Measurements from ENCODE around the gene VSIG10. TPM values are rescaled to one million over a fixed set of nuclear protein-coding genes. Genes with fewer than 3 reads are reported as not detected.
A peak's percentile ranks its signal among the peaks of the same experiment; 100 is the strongest.
"Not testable (repeated sequence)": the region's sequence is repeated elsewhere in the genome, so short reads cannot be mapped to it uniquely, and the experiment has no call there.

VSIG10 gene
- total RNA-seq, 2 experiments from 2014 or later = 9.2 to 14.4 TPM

- DNase-seq (no peak), ATAC-seq (no peak)
- Mint-ChIP-seq H3K27ac (no peak overlapping the region), H3K4me3 (no peak overlapping the region), H3K9me3 (ENCODE audit: low read depth) (no peaks in the 10 kb centered on the region), H3K4me1 (peaks cover 9% of the 10 kb centered on the region), H3K27me3 (peaks cover 23% of the 10 kb centered on the region), H3K36me3 (no peaks in the 10 kb centered on the region)
- CTCF ChIA-PET = interaction anchor here (1.0 kb wide), 1 partner anchor 275 kb away, joined by 3 read pairs; the partner anchor contains the start of gene SUDS3
Observed at GRCh38 chr12:118101051-118101450, 2.8 kb downstream of the VSIG10 start.

- Mint-ChIP-seq H3K4me3 (no peak overlapping the region), H3K27me3 (peaks cover 19% of the 10 kb centered on the region), H3K27ac (no peak overlapping the region), H3K4me1 (peaks cover 5% of the 10 kb centered on the region), H3K9me3 (ENCODE audit: low read depth) (no peaks in the 10 kb centered on the region), H3K36me3 (no peaks in the 10 kb centered on the region)
- CTCF ChIA-PET = no interaction called here
- ATAC-seq (no peak), DNase-seq (no peak)
Observed at GRCh38 chr12:118098911-118099671, 4.7 kb downstream of the VSIG10 start.

- Mint-ChIP-seq H3K36me3 (no peaks in the 10 kb centered on the region), H3K4me1 (peaks cover 5% of the 10 kb centered on the region), H3K9me3 (ENCODE audit: low read depth) (no peaks in the 10 kb centered on the region), H3K27ac (no peak overlapping the region), H3K4me3 (no peak overlapping the region), H3K27me3 (peaks cover 19% of the 10 kb centered on the region)
- DNase-seq = no peak
- no peak for ATAC-seq
- CTCF ChIA-PET = no interaction called here
Observed at GRCh38 chr12:118098401-118098800, 5.4 kb downstream of the VSIG10 start.

GRCh38 chr12:118094039-118094438 lies 9.8 kb downstream of the VSIG10 start:
- DNase-seq (no peak), ATAC-seq (no peak)
- Mint-ChIP-seq H3K4me3 (no peak overlapping the region), H3K27me3 (no peaks in the 10 kb centered on the region), H3K4me1 (no peaks in the 10 kb centered on the region), H3K27ac (no peak overlapping the region), H3K36me3 (no peaks in the 10 kb centered on the region), H3K9me3 (ENCODE audit: low read depth) (no peaks in the 10 kb centered on the region)
- CTCF ChIA-PET = no interaction called here

GRCh38 chr12:118089782-118090181 lies 14.0 kb downstream of the VSIG10 start:
- ATAC-seq = no peak
- no peaks in the 10 kb centered on the region for H3K27me3 Mint-ChIP-seq

GRCh38 chr12:118082161-118082560 lies 21.6 kb downstream of the VSIG10 start:
- Mint-ChIP-seq H3K4me3 (no peak overlapping the region), H3K4me1 (no peaks in the 10 kb centered on the region), H3K27ac (no peak overlapping the region), H3K36me3 (peaks cover 1% of the 10 kb centered on the region), H3K27me3 (no peaks in the 10 kb centered on the region), H3K9me3 (ENCODE audit: low read depth) (no peaks in the 10 kb centered on the region)
- ATAC-seq (no peak), DNase-seq (no peak)
- CTCF ChIA-PET = no interaction called here

More at GRCh38 chr12:118089782-118090181, 14.0 kb downstream of the VSIG10 start:
- DNase-seq = no peak
- CTCF ChIA-PET = no interaction called here
- no peak overlapping the region for H3K27ac Mint-ChIP-seq
- H3K4me1 Mint-ChIP-seq = no peaks in the 10 kb centered on the region
- H3K4me3 Mint-ChIP-seq = no peak overlapping the region
- H3K9me3 Mint-ChIP-seq (ENCODE audit: low read depth) = no peaks in the 10 kb centered on the region
- H3K36me3 Mint-ChIP-seq = no peaks in the 10 kb centered on the region

GRCh38 chr12:118081521-118081920 lies 22.3 kb downstream of the VSIG10 start:
- H3K4me1 Mint-ChIP-seq; ATAC-seq; H3K36me3 Mint-ChIP-seq; H3K27me3 Mint-ChIP-seq; DNase-seq; H3K9me3 Mint-ChIP-seq (ENCODE audit: low read depth); H3K4me3 Mint-ChIP-seq; H3K27ac Mint-ChIP-seq: not testable (repeated sequence)
- CTCF ChIA-PET = interaction anchor here (0.7 kb wide), 1 partner anchor 986 kb away, joined by 4 read pairs; no protein-coding TSS in a partner anchor

- H3K36me3 Mint-ChIP-seq = peaks cover 1% of the 10 kb centered on the region
- ATAC-seq (no peak), DNase-seq (no peak)
- no peaks in the 10 kb centered on the region for H3K9me3 Mint-ChIP-seq (ENCODE audit: low read depth)
- H3K27ac Mint-ChIP-seq = no peak overlapping the region
- no peaks in the 10 kb centered on the region for H3K27me3 Mint-ChIP-seq
- H3K4me1 Mint-ChIP-seq = peaks cover 1% of the 10 kb centered on the region
- H3K4me3 Mint-ChIP-seq = no peak overlapping the region
- CTCF ChIA-PET = interaction anchor here (0.6 kb wide), 1 partner anchor 9 kb away, joined by 3 read pairs; no protein-coding TSS in a partner anchor
Observed at GRCh38 chr12:118073768-118074167, 30.0 kb downstream of the VSIG10 start.

- Mint-ChIP-seq H3K27ac (no peak overlapping the region), H3K4me3 (no peak overlapping the region), H3K4me1 (peaks cover 22% of the 10 kb centered on the region), H3K36me3 (peaks cover 3% of the 10 kb centered on the region), H3K27me3 (peaks cover 12% of the 10 kb centered on the region), H3K9me3 (ENCODE audit: low read depth) (no peaks in the 10 kb centered on the region)
- ATAC-seq = no peak
- DNase-seq = no peak
- CTCF ChIA-PET = no interaction called here
Observed at GRCh38 chr12:118070650-118071049, 33.2 kb downstream of the VSIG10 start.

- Mint-ChIP-seq H3K4me1 (peaks cover 43% of the 10 kb centered on the region), H3K4me3 (no peak overlapping the region), H3K27ac (no peak overlapping the region), H3K9me3 (ENCODE audit: low read depth) (no peaks in the 10 kb centered on the region), H3K27me3 (peaks cover 15% of the 10 kb centered on the region), H3K36me3 (peaks cover 3% of the 10 kb centered on the region)
- no peak for ATAC-seq
- CTCF ChIA-PET = interaction anchor here (0.7 to 2.2 kb wide), 3 partner anchors 53 to 309 kb away, joined by 3 to 6 read pairs (median 4); no protein-coding TSS in a partner anchor
- no peak for DNase-seq
Observed at GRCh38 chr12:118068445-118068844, 35.4 kb downstream of the VSIG10 start.

- Mint-ChIP-seq H3K36me3 (peaks cover 4% of the 10 kb centered on the region), H3K9me3 (ENCODE audit: low read depth) (no peaks in the 10 kb centered on the region), H3K27me3 (peaks cover 15% of the 10 kb centered on the region), H3K4me3 (peak overlapping the region; percentile 21), H3K27ac (peak overlapping the region; percentile 84), H3K4me1 (peaks cover 54% of the 10 kb centered on the region)
- DNase-seq (no peak), ATAC-seq (no peak)
- CTCF ChIA-PET = interaction anchor here (1.0 to 4.4 kb wide), 11 partner anchors 11 to 312 kb away, joined by 3 to 47 read pairs (median 9); partner anchors contain the start of genes PEBP1 and SUDS3
Observed at GRCh38 chr12:118065380-118065779, 38.4 kb downstream of the VSIG10 start.

GRCh38 chr12:118064608-118065007 lies 39.2 kb downstream of the VSIG10 start:
- DNase-seq (peak; percentile 59), ATAC-seq (peak; percentile 38)
- Mint-ChIP-seq H3K4me3 (peak overlapping the region; percentile 52), H3K36me3 (peaks cover 5% of the 10 kb centered on the region), H3K4me1 (peaks cover 61% of the 10 kb centered on the region), H3K27me3 (peaks cover 15% of the 10 kb centered on the region), H3K9me3 (ENCODE audit: low read depth) (no peaks in the 10 kb centered on the region), H3K27ac (peak overlapping the region; percentile 84)
- CTCF ChIA-PET = interaction anchor here (0.8 to 4.4 kb wide), 17 partner anchors 10 to 313 kb away, joined by 3 to 47 read pairs (median 5); partner anchors contain the start of genes PEBP1, RFC5, SUDS3 and VSIG10

GRCh38 chr12:118063576-118064391 lies 40.0 kb downstream of the VSIG10 start:
- DNase-seq = no peak

More at GRCh38 chr12:118063576-118064391, 40.0 kb downstream of the VSIG10 start:
- CTCF ChIA-PET = interaction anchor here (0.6 to 4.4 kb wide), 19 partner anchors 9 to 972 kb away, joined by 3 to 47 read pairs (median 5); partner anchors contain the start of genes PEBP1, RFC5, SUDS3 and VSIG10
- H3K27me3 Mint-ChIP-seq = peaks cover 15% of the 10 kb centered on the region
- H3K4me3 Mint-ChIP-seq = peak overlapping the region; percentile 52
- peak overlapping the region; percentile 84 for H3K27ac Mint-ChIP-seq
- no peak for ATAC-seq
- peaks cover 68% of the 10 kb centered on the region for H3K4me1 Mint-ChIP-seq
- H3K9me3 Mint-ChIP-seq (ENCODE audit: low read depth) = no peaks in the 10 kb centered on the region
- H3K36me3 Mint-ChIP-seq = peaks cover 7% of the 10 kb centered on the region

Measured in activated CD8-positive, alpha-beta memory T cell treated with anti-CD3 and anti-CD28 coated beads, Interleukin-2, amount 10 ng/mL, durations not matched to agents 7 days and 5 days (primary cell).